HG02840 (cell line): ENCODE data around the gene CENPM.
"Not testable (repeated sequence)": the region's sequence is repeated elsewhere in the genome, so short reads cannot be mapped to it uniquely, and the experiment has no call there.

Experiments
- ATAC-seq: cut with Tn5 transposase; IDR thresholded peaks from one replicate; pipeline ENCODE4 v1.9.1; 2021; ENCODE audit warnings: mild to moderate bottlenecking, moderate library complexity, moderate number of reproducible peaks; ENCODE audit not compliant: unreplicated experiment, low FRiP score

Gene CENPM

GRCh38 chr22:41966607-41967240 lies 19.8 kb upstream of the CENPM start:
- ATAC-seq: no peak

DNA sequence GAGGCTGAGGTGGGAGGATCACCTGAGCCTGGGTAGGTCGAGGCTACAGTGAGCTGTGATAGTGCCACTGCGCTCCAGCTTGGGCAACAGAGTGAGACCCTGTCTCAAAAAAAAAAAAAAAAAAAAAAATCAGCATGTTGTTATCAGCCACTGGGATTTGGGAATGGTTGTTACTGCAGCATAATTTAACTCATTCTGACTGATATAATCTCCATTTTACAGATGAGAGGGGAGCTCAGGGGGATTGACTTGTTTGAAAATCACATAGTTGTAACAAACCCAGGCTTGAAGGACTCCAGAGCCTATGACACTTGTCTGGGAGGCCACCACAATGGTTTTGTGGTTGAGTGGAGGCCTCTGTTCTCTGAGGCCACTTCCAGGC lies 19.3 kb upstream of the CENPM start:
- ATAC-seq: no peak

DNA sequence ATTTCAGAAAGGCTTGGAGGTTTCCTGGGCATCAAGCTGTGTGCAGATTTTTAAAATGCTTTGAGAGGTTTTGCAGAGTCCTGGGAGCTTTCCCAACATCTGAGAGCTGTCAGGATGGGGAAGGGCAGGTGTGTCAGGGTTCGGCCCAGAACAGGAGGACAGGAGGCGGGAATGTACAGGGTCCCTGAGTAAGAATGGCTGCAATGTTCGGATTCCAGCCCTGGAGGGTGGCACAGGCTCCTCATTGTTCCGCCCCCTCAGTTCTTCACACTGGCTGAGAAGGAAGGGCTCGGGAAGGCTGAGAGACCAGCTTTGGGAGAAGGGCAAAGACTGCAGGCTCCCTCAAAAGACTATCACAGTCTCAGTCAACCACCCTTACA lies 17.1 kb upstream of the CENPM start:
- ATAC-seq: no peak

GRCh38 chr22:41963453-41964111 lies 16.6 kb upstream of the CENPM start:
- ATAC-seq: no peak

- ATAC-seq: no peak
These were observed 11.1 kb upstream of the CENPM start for GRCh38 chr22:41957941-41958556.

DNA sequence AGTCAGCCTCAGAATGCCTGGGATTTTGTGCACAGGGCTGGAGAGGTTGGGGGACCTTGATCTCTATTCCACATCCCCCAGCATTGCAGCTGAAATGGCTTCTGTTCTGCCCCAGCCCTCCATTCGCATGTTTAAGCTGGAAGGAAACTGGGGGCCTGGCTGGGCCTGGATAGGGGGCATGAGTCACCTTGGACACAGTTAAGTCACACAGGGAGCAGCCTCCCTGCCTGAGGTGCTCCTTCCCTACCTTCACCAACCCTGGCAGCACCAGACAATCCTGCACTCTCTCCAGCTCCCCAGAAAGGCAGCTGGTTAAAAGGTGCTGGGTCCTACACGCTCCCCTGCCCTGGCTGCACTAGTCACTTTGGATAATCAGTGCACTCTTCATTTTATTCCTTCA lies 5.8 kb upstream of the CENPM start:
- no peak for ATAC-seq

- ATAC-seq: no peak
These were observed 5.0 kb upstream of the CENPM start, which contains the start of gene SMIM45 for GRCh38 chr22:41951898-41952474. Gene SMIM45 (plus strand): TSS chr22:41952150.

DNA sequence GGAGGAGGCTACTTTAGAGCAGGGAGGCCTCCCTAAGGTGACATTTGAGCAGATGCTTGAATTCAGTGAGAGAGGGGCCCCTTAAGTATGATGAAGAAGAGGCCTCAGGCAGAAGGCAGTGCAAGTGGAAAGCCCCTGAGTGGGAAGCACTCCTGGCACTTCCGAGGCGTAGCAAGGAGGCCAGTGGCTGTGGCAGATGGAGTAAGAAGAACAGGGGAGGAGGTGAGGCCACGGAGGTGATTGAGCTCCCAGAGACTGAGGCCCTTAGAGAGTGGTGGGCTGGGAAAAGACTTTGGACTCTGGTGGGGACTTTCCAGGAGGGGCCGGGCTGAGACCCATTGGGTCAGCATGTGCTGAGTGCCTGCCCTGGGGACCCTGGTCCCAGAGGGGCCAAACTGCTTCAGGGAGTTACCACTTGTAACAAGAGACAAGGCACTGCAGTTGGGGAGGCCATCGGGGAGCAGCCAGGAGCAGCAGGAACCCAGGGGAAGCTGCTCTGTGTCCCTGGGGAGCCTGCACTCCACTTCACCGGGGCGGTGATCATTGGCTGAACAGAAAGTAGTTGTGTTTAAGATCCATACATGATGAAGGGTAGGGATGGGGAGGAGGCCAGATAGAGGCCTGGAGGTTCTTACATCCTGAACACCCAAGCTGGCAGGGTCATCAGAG lies 2.5 kb upstream of the CENPM start:
- ATAC-seq: no peak

DNA sequence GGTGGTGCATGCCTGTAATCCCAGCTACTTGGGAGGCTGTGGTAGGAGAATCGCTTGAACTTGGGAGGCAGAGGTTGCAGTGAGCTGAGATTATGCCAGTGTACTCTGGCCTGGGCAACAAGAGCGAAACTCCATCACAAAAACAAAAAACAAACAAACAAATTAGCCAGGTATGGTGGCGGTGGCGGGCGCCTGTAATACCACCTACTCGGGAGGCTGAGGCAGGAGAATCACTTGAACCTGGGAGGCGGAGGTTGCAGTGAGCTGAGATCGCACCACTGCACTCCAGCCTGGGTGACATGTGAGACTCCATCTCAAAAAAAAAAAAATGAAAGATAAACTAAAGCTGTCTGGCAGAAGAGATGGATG lies 2.0 kb upstream of the CENPM start:
- not testable (repeated sequence) for ATAC-seq

GRCh38 chr22:41948142-41948541 lies 1.2 kb upstream of the CENPM start:
- no peak for ATAC-seq

- no peak for ATAC-seq
These were observed 600 bp upstream of the CENPM start for GRCh38 chr22:41947424-41948080.

DNA sequence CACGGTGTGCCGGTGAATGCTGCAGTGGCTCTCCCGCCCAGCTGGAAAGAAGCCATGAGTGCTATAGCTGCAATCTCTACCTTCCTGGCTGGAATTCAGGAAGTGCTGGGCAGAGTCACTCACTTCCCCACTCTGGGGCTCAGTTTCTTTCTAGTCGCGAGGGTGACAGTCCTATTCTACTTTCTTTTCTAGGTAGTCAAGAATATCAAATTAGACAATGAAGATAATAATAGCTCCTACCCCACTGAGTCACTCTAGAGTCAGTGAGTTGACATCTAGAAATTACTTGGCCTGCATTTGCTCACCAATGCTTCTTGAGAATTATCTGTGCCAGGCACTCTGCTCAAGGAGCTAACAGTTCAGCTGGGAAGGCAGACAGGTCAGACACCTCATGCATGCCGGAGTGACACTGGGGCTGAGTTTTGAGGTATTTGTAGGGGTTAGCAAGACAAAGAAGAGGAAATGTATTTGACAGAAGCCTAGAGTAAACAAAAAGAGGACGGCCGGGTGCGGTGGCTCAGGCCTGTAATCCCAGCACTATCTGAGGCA lies 3.2 kb downstream of the CENPM start:
- ATAC-seq: no peak

- no peak for ATAC-seq
These were observed 5.9 kb downstream of the CENPM start for GRCh38 chr22:41940832-41941765.

DNA sequence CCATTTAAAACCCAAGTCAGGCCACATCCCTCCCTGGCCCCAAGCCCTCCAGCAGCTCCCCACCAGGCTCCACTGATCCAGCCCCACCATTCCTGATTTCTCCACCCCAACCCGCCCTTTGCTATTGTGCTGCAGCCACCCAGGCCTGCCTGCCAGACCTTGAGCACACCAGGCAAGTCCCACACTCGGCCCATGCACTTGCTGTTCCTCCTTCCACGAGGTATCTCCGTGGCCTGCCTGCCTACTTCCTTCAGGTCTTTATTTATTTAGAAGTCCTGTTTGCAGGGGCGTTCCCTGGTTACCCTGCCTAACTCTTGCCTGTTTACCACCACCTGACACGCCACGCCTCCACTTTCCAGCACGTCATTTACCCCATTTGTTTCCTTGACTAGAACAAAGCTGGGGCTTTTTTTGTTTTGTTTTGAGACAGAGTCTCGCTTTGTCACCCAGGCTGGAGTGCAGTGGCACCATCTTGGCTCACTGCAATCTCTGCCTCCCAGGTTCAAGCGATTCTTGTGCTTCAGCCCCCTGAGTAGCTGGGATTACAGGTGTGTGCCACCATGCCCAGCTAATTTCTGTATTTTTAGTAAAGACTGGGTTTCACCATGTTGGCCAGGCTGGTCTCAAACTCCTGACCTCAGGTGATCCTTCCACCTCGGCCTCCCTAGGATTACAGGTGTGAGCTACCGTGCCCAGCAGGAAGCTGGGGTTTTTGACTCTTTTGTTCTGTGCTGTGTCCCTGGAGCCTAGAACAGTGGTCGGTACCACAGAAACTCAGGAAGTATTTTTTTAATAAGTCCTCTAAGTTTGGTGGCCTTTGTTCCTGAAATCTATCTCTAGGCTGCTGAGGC lies 6.7 kb downstream of the CENPM start:
- ATAC-seq: peak; percentile 48

DNA sequence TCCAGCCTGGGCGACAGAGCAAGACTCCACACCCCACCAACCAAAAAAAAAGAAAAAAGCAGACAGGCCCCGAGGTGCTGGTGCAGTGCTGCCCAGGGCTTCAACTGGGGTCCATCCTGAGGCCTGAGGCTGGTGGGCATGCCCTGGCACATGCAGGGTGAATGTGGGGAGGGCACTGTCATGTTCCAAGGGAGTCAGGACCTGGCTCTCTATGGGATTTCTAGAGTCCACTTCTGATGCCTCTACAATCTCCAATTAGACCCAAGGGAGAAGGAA lies 10.1 kb downstream of the CENPM start:
- ATAC-seq: no peak

GRCh38 chr22:41935509-41935908 lies 11.4 kb downstream of the CENPM start:
- ATAC-seq: no peak

- no peak for ATAC-seq
These were observed 12.0 kb downstream of the CENPM start for GRCh38 chr22:41935015-41935351.

DNA sequence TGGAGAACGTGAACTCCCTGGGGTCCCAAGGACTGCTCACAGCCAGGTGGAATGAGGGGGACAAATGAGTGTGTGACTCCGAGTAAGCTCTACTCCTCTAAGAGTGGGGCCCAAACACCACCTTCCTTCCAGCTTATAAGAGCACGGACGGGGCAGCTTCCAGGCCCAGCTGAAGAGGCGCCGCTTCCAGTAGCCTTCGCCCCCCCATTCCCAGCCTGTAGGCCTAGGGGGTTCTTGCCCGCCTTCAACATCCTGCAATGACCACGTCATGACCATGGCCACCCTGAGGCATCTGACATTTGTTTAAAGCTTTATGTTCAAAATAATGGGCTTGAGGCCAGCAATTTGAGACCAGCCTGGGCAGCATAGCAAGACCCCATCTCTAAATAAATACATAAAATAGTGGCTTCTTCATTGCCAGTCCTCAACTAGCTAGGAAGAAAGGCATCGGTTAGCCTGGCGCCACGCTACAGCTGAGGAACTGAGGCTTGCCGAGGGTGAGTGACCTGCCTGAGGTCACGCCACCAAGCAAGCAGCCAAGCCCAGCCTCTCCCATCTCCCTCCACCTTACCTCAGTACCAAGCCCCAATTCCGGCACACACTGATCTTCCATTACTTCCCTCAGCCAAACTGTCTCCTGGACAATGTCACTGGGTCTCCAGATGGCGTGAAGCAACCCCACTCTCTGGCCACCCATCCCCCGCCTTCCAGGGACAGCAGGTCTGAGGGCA lies 12.5 kb downstream of the CENPM start:
- no peak for ATAC-seq
